SK-N-MC (cell line): ENCODE results near the gene EDNRA.

Experiments used
- EZH2 ChIP-seq: fragments of 200-600 bp; sonication (generic); IDR thresholded peaks from one replicate; pipeline ENCODE4 v1.6.1; 2017; ENCODE audit warnings: antibody characterized with exemption
- POLR2AphosphoS5 ChIP-seq: IDR thresholded peaks from 2 replicates; pipeline ENCODE4 v1.6.1; 2012; ENCODE audit warnings: mild to moderate bottlenecking, low read depth, low read length, borderline replicate concordance

DNA sequence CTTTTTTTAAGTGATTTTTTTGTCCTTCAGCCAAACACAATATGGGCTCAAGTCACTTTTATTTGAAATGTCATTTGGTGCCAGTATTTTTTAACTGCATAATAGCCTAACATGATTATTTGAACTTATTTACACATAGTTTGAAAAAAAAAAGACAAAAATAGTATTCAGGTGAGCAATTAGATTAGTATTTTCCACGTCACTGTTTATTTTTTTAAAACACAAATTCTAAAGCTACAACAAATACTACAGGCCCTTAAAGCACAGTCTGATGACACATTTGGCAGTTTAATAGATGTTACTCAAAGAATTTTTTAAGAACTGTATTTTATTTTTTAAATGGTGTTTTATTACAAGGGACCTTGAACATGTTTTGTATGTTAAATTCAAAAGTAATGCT lies 62.1 kb downstream of the EDNRA start:
- no peak for TF ChIP-seq POLR2AphosphoS5
- TF ChIP-seq EZH2: no peak
